Sciatic nerve (tissue), 2 donors: Measurements from ENCODE around the gene PLET1. TPM values are rescaled to one million over a fixed set of nuclear protein-coding genes. Genes with fewer than 3 reads are reported as not detected.

Experiments
- ATAC-seq: fragments of 200-7000 bp; cut with Tn5 transposase; one replicate; pipeline ENCODE4 v1.9.1; 2020; ENCODE audit warnings: mild to moderate bottlenecking, moderate library complexity
- DNase-seq: peaks from one replicate; pipeline ENCODE4 v3.0.0-alpha.2; 2020; ENCODE audit warnings: low spot score
- intact Hi-C: fragments of 100-400 bp; cut with DNase I; formaldehyde crosslinking; loops from one replicate; pipeline ENCODE4 v1.14.2; 2022
- total RNA-seq: library from RNA; stranded (reverse); fragmentation: NEBNext Ultra II Directional; extraction: Animal tissue kit (Norgen Biotek cat#: 25700); gene quantifications from one replicate; pipeline ENCODE4 v1.2.1, GENCODE V29; 2021
- donor health status: DM: no; HTN: no; CAD: no.
- donor health status: DM: no; HTN: no; CAD: no.

PLET1 gene
- total RNA-seq = not detected

- intact Hi-C loops = no loop called here
- DNase-seq (no peak), ATAC-seq (no peak)
These were observed at the start of gene PLET1 for GRCh38 chr11:112260490-112260889. Gene PLET1 (minus strand): TSS chr11:112260860. CDS start chr11:112260589, 271 bp downstream.

- intact Hi-C loops = no loop called here
- no peak for ATAC-seq
- DNase-seq = no peak
These were observed 49.8 kb upstream of the PLET1 start for GRCh38 chr11:112310419-112310818.

GRCh38 chr11:112308651-112309050 is 48.0 kb upstream of the PLET1 start:
- no peak for DNase-seq

GRCh38 chr11:112307616-112308015 is 47.0 kb upstream of the PLET1 start:
- ATAC-seq = no peak
- DNase-seq = no peak
- intact Hi-C loops = no loop called here

More at GRCh38 chr11:112308651-112309050, 48.0 kb upstream of the PLET1 start:
- intact Hi-C loops = no loop called here
- ATAC-seq = no peak

- ATAC-seq (no peak), DNase-seq (no peak)
- intact Hi-C loops = no loop called here
These were observed 45.6 kb upstream of the PLET1 start for GRCh38 chr11:112306230-112306629.

- intact Hi-C loops = no loop called here
- DNase-seq = no peak
- no peak for ATAC-seq
These were observed 44.3 kb upstream of the PLET1 start for GRCh38 chr11:112304914-112305313.

GRCh38 chr11:112303616-112304015 is 43.0 kb upstream of the PLET1 start:
- intact Hi-C loops = no loop called here
- ATAC-seq = no peak
- no peak for DNase-seq

GRCh38 chr11:112302226-112302868 is 41.7 kb upstream of the PLET1 start:
- ATAC-seq = no peak

GRCh38 chr11:112300094-112300786 is 39.6 kb upstream of the PLET1 start:
- intact Hi-C loops = no loop called here
- no peak for ATAC-seq

More at GRCh38 chr11:112302226-112302868, 41.7 kb upstream of the PLET1 start:
- DNase-seq = no peak
- intact Hi-C loops = no loop called here

GRCh38 chr11:112298535-112298934 is 37.9 kb upstream of the PLET1 start:
- DNase-seq = no peak
- no peak for ATAC-seq
- intact Hi-C loops = loop anchor here (10.0 kb wide), 1 partner anchor 986 kb away; no protein-coding TSS in a partner anchor

More at GRCh38 chr11:112300094-112300786, 39.6 kb upstream of the PLET1 start:
- no peak for DNase-seq

GRCh38 chr11:112297248-112297866 is 36.7 kb upstream of the PLET1 start:
- no peak for ATAC-seq
- intact Hi-C loops = loop anchor here (10.0 kb wide), 1 partner anchor 987 kb away; no protein-coding TSS in a partner anchor
- DNase-seq = no peak

GRCh38 chr11:112296044-112296443 is 35.4 kb upstream of the PLET1 start:
- ATAC-seq (no peak), DNase-seq (no peak)
- intact Hi-C loops = loop anchor here (10.0 kb wide), 1 partner anchor 989 kb away; no protein-coding TSS in a partner anchor

GRCh38 chr11:112294688-112295340 is 34.2 kb upstream of the PLET1 start:
- intact Hi-C loops = loop anchor here (10.0 kb wide), 1 partner anchor 990 kb away; no protein-coding TSS in a partner anchor
- DNase-seq (no peak), ATAC-seq (no peak)

GRCh38 chr11:112293614-112294013 is 33.0 kb upstream of the PLET1 start:
- intact Hi-C loops = loop anchor here (10.0 kb wide), 1 partner anchor 991 kb away; no protein-coding TSS in a partner anchor
- no peak for DNase-seq
- ATAC-seq = no peak

GRCh38 chr11:112292785-112293407 is 32.2 kb upstream of the PLET1 start:
- ATAC-seq (peak; percentile 48), DNase-seq (no peak)
- intact Hi-C loops = loop anchor here (10.0 kb wide), 1 partner anchor 992 kb away; no protein-coding TSS in a partner anchor

- DNase-seq (no peak), ATAC-seq (no peak)
- intact Hi-C loops = loop anchor here (10.0 kb wide), 1 partner anchor 993 kb away; no protein-coding TSS in a partner anchor
These were observed 31.5 kb upstream of the PLET1 start for GRCh38 chr11:112292188-112292587.

- ATAC-seq (no peak), DNase-seq (no peak)
- intact Hi-C loops = loop anchor here (10.0 kb wide), 1 partner anchor 994 kb away; no protein-coding TSS in a partner anchor
These were observed 30.5 kb upstream of the PLET1 start for GRCh38 chr11:112291191-112291590.

GRCh38 chr11:112290493-112290850 is 29.8 kb upstream of the PLET1 start:
- intact Hi-C loops = loop anchor here (10.0 kb wide), 1 partner anchor 994 kb away; no protein-coding TSS in a partner anchor
- DNase-seq (no peak), ATAC-seq (no peak)
